ENCODE measurements around the gene GRM3.

GRM3 gene

DNA sequence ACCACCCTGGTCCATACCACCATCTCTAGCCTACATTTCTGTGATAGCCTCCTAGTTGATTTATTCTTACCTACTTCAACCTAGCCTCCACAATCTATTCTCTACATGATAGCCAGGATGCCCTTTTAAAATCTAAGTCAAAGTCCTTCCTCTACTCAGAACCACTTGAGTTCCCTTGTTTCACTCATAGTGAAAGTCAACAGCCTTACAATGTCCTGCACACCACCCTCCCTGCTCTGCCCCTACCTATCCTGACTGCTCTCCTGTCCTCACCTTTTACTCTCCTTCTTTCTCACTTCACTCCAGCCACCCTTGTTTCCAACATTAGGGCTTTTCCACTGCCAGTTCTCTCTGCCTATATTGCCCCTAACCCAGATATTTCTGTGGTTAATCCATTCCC is 146.7 kb downstream of the GRM3 start:
- no peak for DNase-seq

DNA sequence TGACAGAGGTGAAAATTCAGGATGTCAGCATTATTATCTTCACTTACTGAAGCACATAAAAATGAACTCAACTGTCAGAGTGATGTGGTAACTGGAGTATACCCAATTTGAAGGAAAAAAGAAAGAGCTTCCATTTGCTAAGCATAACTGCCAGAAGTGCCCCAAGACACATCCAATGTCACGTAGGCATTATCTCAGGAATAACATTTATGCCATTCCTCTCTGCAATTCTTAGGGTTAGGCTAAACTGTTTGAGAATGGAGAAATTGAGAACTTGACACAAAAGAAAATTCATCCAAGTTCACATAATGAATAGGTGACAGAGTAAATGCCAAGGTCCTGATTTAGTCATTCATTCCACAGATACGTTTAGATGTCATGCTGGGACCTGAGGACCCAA is 148.6 kb downstream of the GRM3 start:
- DNase-seq: no peak

DNA sequence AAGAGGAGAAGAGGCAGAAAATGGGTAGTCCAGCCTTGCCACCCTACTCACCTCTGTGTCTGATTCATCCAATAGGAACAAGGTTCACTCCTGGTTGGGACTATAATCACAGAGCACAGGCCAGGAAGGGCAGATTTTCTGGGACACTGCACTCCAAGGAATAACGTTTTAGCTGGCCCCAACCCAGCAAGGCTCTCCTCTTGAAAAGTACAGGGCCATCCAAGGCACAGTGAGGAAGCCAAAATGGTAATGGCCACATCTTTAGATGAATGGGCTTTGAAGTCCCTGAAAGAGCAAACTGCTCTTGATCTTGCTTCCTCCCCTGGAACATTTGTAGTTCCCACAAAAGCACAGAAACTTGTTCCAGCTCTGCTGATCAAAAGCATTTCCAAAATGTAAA is 149.4 kb downstream of the GRM3 start:
- DNase-seq: no peak

DNA sequence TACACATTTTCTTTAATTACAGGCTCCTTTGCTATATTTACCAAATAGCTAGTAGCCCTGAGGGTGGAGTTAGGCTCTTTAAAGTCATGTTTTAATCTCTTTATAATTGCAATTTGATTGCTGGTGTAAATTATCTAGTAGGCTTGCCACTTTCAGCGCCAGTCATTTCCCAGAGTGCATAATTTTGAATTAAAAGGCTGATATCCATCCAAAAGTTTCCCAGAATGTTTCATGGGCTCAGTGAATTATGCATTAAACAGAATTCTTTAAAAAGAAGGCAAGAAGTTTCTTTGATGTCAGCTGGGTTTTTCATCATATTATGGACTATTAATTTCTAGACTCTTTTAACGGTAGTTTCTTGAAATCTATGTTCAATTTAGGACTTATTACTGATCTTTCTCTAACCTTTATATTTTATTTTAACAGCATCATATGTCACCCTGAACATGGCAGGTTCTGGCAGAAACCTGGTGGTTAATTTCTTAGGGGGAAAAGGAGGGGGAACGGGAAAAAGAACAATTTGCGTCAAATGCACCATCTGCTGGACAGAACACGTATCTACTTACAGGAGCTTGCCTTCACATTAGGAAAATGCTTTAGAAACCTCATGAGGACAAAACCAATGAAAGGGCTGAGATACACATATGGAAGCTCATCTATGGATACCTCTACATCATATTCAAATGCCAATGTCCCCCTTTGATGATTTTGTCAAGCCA is 171.1 kb downstream of the GRM3 start:
- DNase-seq: no peak

DNA sequence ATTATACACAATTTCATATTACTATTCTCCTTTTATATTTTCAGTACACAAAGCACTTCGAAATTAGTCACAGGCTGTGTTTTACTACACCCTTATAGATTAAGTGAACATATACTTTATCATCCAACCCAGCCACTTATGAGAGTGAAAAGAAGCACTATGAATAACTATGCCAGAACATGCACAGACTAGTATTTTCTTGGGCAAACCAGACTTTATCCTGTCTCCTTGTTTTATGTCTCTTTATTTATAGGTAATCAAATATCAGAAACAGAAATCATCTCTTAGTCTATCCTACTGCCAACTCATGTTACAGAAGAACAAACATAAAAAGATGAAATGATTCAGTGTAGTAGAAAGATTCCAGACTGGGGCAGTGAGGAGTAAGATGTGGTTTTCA is 171.8 kb downstream of the GRM3 start:
- no peak for DNase-seq

DNA sequence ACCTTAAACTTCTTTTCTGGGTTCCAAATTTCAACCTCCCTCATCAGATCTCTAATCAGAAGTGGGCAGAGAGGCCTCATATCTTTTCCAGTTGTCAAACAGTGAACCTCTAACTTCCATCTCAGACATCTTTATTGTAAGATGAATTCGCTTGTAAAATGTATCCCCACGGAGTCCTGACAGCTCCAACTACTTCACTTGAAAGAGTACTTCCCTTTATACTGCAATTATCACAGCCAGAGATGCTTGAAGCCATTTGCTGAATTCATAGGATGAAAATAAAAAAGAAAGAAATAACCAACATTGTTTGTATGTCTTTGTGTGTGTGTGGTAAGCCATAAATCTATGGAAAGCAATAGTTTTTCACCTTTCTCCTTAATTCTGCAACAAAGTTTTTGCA is 175.2 kb downstream of the GRM3 start:
- no peak for DNase-seq

DNA sequence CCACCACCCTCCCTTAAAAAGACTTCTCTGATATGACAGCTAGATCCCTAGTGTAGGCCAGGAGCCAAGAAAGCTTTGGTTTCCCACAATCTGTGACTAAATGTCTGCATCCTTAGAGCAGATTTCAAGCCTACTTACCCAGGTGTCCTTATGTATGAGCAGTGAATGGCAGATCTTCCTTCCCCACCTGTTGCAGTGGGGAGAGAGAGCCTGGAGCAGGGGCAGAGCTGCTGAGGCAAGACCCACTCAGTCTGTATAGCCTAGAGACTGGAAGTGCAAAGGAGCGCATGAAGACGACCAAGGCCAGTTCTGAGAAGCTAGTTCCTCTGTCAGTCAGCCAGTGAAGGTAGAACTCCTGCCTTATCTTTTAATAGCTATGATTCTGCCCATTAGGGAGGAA is 180.1 kb downstream of the GRM3 start:
- DNase-seq: no peak

DNA sequence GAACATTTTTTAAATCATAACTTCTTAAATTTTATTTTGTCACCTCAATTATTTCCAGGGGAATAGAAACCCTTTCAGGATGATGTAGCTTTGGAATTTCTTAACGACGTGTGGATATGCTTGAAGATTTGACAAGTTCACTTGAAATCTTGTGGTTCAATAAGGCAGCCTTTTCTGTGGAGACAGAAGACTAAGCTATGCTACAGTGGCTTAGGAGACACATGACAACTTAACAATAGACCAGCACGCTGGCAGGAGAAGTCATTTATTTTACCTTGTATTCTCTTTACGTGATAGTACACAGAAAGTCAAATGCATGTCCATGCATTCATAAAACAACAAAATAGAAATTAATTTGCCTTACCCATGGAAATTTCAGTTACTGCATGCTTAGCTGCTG is 181.6 kb downstream of the GRM3 start:
- no peak for DNase-seq

DNA sequence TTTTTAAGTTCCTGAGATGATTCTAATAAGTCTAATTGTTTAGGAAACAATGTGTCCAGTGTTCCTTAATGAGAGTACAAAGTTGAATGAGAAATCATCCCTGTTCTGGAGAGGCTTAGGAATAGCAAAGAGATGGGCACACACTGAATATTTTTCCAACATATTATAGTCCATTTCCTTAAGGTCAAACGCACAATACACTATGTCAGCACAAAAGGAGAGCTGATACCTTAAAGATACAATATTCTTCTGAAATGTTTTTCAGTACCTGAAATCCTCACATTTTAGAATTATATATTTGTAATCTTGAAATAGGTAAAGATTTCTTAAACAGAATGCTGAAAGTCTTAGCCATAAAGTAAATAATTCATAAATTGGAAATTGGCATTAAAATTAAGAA is 183.2 kb downstream of the GRM3 start:
- DNase-seq: no peak

DNA sequence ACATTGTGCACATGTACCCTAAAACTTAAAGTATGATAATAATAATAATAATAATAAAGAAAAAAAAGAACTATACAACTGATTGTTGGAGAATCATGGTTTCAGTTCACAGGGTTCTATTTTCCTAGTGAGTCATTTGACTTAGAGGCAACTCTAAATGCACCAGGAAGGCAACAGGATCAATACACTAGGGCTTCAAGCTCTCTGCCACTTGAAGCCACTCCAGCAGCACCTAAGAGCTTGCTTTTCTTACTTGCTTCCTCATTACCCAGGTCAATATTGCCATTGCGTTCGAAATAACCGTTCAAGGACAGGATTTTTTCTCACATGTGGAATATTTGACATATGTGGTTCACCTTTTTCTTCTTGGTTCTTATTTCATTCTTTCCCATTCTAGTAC is 189.7 kb downstream of the GRM3 start:
- DNase-seq: no peak

DNA sequence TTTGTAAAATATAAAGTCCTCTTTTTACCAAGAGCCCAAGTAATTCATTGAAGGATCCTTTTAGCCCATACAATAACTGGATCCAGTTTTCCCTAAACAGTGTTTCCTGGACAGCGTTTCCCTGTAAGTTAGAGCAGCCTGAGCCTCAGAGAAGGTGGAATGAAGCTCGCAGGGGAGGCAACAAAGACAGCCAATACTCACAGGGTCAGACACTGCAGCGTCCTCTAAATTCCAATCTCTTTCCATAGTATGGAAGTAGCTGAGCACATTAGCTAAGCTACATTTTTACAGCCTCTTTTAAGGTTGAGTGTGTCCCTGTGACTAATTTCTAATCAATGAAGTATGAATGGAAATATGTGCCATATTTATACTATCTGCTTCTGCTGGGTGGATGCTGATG is 193.5 kb downstream of the GRM3 start:
- no peak for DNase-seq

DNA sequence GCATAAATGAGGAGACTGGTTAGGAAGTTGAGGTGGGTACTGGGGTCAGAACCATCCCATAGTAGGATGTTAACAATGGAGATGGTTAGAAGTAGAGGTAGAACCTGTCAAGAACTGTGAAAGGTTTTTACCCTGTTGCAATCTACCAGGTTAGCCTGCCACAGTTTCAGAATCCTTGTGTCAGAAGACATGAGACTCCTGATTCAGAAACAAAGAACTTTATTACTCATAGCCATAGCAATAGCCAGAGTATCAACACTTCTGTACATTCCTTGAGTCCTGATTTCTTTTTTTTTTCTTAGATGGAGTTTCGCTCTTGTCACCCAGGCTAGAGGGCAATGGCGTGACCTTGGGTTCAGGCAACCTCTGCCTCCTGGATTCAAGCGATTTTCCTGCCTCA is 200.9 kb downstream of the GRM3 start:
- DNase-seq: no peak

DNA sequence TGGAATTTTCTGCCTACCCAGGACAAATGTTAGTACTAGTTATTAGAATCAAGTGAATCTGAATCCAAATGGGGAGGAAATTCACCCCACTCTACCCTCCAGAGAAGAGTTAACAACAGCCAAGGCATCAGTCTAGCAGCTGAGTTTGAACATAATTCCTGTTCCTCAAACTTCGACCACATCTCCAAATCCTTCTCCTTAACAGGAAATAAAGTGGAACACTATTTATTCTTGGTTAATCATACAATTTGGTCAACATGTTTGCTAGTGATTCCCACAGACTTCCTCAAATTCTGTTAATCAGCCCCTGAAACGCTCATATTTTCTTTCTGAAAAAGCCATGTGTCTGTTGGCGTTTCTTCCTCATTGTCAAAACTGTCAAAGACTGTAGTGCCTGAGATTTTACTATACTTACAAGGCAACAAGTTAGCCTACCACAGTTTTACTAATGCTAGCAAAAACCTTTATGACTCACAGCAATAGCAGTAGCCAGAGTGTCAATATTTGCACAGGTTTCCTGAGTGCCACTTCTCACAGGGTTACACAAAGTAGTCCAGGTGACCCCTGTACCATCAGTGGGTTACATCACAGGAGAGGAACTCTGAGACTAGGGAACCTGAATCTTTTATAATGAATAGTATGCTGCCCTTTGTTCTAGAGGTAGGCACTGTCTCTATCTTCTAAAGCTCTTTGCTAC is 202.9 kb downstream of the GRM3 start:
- DNase-seq: no peak

DNA sequence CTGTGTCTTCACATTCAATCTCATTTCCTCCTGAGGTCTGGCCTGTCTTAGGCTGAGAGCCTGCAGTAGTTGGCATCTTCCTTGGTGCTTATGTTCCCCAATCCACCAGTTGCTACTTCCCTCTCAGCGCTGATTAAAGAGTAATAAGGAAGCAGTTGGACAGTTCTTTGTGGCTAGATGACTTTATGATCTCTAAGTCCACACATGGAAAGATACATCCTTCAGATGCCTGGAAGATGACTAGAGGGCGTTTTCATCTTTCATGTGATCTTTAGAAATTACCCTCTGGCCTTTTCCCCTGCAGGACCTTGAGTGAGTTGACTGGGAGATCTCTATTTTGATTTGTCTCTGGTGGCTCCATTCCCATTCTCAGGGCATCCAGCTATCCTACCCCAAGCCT is 204.5 kb downstream of the GRM3 start:
- no peak for DNase-seq

DNA sequence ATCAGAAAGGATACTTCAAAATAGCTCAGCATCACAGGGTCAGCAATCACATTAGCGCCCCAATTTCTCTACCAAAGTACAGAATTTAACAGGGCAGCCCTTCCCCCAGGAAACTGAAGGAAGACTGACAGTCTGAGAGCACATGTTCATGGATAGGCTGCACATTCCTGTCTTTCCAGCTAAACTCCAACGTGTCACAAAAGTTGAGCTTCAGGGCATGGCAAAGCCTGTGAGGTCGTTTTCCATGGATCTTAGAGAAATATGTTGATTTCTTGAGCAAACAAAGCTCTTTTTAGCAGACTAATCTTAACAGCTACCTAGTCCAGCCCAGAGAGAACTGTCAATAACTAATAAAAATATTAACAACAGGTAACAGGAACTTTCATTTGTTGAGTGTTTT is 207.9 kb downstream of the GRM3 start:
- no peak for DNase-seq

DNA sequence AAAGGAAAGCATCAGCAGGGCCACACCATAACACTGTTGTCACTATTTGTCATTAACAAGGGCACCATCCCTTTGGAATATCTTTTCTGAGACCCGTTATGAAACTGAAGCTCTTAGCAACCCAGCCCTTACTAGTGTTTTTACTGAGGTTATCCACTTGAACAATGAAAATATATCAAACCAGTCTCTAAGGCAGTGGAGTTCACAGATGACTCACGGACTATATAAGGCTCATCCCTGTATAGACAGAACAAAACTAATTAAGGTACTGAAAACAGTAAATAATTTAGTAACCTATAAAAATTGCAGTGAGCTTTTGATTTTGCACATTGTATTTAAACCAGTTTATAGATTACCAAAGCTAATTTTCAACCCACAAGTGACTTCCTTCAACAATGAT is 219.7 kb downstream of the GRM3 start:
- DNase-seq: no peak

DNA sequence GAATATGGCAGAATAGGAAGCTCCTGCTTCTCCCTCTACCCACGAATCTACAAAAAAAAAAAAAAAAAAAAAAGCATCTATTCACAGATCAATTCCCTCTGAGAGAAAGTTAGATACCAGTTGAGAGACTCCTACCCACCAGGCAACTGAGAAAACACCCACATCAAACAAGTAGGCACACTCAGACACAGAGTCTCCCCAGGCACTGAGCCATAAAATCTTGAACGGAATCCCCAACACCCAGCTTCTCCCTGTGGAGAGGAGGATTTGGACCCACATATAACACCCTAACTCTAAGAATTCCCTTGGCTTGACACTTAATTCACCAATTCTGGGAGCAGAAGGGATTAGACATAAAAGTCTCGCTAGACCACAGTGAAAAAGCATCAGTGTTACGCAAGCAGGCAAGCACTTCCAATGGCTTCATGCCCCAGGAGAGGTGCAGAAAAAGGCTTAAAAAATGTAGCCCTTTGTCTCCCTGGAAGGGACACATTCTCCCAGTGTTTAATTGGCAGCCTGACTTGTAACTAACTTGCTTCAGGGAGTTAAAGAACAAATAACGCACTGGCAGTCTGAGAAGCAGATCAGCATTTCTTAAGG is 223.6 kb downstream of the GRM3 start:
- no peak for DNase-seq

DNA sequence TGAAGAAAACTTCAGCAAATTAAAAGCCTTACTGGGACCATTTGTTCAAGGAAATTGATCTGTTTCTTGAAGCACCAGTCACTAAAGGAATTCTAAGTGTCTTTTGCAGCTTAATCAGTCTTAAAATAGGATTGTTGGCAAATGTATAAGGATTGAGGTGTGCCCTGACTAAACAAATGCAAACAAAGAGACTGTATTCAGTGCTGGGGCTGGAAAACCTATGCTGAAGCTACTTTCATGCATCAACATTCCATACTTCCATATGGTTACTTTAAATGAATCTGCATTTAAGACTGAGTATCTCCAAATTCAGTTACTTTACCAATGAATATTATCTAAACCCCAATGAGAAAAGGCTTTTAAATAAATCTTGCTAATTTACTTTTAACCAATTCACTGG is 232.4 kb downstream of the GRM3 start:
- no peak for DNase-seq

DNA sequence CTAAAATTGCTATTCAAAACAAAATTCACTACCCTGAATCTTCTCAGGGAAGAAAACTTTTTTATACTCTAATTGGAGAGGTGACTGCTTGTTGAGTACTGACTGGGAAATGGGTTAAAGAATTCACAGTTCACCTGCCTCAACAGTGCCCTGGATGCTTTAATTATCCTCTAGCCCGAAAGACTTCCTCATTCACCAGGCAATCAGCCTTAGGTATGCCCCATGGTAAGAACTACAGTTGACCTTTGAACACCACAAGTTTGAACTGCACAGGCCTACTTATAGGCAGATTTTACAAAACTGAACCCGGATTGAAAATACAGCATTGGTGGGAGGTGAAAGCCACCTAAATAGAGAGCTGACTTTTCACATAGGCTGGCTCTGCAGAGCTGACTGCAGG is 240.4 kb downstream of the GRM3 start:
- DNase-seq: no peak

DNA sequence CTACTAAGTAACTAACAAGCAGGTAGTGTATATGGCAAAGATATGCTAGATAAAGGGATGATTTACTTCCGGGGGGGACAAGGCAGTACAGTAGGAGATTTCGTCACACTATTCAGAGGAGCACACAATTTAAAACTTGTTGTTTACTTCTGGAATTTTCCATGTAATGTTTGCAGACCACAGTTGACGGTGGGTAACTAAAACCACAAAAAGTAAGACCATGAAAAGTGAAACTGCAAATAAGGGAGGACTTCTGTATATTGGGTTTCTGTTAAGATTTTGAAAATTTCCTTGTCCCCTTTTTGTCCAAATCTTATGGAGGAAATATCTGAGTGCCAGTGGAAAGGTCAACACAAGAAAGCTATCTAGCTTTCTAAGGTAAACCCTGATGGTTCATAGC is 245.8 kb downstream of the GRM3 start:
- no peak for DNase-seq

DNA sequence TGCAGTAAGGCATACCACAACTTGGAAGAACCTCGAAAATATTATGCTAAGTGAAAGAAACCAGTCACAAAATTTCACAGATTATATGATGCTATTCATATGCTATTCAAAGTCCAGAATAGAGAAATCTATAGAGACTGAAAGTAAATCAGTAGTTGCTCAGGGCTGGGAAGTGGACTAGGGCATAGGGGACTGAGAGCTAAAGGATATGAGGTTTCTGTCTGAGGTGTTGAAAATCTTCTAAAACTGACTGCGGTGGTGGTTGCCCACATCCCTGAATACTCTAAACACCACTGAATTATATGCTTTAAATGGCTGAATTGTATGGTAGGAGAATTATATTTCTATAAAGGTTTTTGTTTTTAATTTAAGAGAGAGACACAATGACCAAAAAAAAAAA is 254.5 kb downstream of the GRM3 start:
- DNase-seq: no peak

DNA sequence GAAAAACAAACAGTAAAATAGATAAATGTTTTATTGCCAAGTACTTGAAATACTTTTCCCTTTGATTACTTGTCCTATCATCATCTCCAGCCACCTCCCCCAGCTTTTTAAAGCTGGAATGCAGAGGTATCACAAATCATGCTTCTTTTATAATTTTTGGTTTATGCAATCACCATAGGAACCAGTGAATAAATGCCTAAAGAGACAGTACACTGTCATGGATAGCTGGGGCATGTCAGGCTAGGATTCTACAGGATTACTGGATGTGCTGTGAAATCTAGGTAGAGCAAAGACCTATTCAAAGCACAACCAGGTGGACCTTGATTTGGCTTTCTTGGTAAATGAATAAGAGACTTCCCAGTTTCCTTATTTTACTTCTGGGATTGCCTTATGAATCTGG is 257.2 kb downstream of the GRM3 start:
- no peak for DNase-seq

DNA sequence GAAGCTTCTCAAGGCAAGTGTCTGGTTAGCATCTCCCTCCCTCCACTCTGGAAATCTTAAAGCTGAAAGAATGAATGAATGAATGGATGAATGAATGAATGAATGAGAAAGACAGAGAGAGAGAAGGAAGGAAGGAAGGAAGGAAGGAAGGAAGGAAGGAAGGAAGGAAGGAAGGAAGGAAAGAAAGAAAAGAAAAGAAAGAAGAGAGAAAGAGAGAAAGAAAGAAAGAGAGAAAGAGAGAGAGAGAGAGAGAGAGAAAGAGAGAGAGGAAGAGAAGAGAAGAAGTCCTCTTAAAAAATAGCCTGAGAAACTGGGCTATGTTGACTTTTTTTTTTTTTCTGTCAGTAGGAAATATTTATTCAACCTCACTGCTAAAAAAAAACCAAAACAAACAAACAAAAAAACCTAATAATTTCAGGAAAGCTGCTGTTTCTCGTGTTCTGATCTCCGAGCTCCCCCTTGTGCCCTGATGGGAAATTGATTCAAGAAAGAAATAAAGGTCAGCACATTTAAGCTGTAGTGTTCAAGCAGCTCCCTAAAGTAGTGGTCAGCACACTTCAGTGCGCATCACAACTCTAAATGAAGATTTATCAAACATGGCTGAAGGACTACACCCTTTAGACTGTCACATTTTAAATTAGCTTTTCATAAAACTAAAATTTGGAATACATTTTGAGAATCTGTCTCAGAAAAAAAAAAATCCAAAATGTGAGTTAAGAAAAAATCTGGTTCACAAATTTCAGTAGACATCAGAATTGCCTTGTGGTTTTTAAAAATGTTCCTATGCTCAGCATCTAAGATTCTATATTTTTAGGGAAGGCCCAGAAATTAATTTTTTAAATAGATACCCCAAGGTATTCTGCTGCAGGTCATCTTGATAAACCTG is 261.5 kb downstream of the GRM3 start:
- no peak for DNase-seq

DNA sequence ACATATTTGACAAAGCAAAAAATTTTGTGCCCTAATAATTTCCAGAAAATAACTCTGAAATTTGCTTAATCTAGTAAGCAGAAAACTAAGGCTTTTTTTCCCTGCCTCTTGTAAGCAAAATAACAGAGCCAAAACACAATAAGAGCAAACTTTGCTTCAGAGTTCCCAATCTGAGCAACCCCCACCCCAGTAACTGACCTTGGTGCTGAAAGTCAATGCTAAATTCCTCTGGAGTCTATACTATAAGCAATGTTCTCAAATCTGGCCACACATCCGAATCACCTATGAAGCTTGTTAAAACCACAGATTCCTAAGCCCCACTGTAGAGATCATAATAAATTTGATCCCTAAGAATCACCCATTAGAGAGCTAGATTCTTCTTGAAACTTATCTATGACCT is 265.2 kb downstream of the GRM3 start:
- DNase-seq: no peak

Measured in NK-92 treated with Interleukin-12 subunit alpha and Interleukin-12 subunit beta, amount 100 ng/mL, for 24 hours (cell line).